ENCODE results near the gene CIB2. TPM values are rescaled to one million over a fixed set of nuclear protein-coding genes. Genes with fewer than 3 reads are reported as not detected.

CIB2 gene
- total and polyA plus RNA-seq, 2 donors (not counting 1 experiment from before 2014, with no cell fraction given) = 0.97 to 3.2 TPM

GRCh38 chr15:78102211-78102610, 29.0 kb downstream of the CIB2 start:
- intact Hi-C loops (cut with micrococcal nuclease) = no loop called here
- peaks cover 0 to 4% of the 10 kb centered on the region in 2 donors for H3K4me1 ChIP-seq (ENCODE audit: control insufficient read depth in 2 of 2, insufficient read depth in 2 of 2, low read length in 2 of 2)

More at GRCh38 chr15:78102211-78102610, 29.0 kb downstream of the CIB2 start:
- Mint-ChIP-seq H3K27me3 (no peaks in the 10 kb centered on the region), H3K27ac (no peak overlapping the region), H3K4me3 (no peak overlapping the region), H3K4me1 (no peaks in the 10 kb centered on the region), H3K9me3 (ENCODE audit: insufficient read depth) (no peaks in the 10 kb centered on the region)
- WGBS (ENCODE audit: insufficient coverage) = no CpG with 5 or more reads among the region's 1 CpG
- Histone ChIP-seq H3K79me2 (ENCODE audit: control insufficient read depth, insufficient read depth, low read length) (no peaks in the 10 kb centered on the region), H3K9me3 (ENCODE audit: control extremely low read depth in 1 of 3, control insufficient read depth in 2 of 3, insufficient read depth in 1 of 3, low read length in 2 of 3) (peaks cover 0 to 3% (median 0%) of the 10 kb centered on the region in 3 donors), H3K36me3 (replicated peaks in 1 of 2; ENCODE audit: control extremely low read depth in 1 of 2, control insufficient read depth in 1 of 2, extremely low read depth in 1 of 2, insufficient read depth in 2 of 2, low read length in 1 of 2) (no peaks in the 10 kb centered on the region), H3K27me3 (replicated peaks in 1 of 4; ENCODE audit: control extremely low read depth in 1 of 4, control insufficient read depth in 3 of 4, insufficient read depth in 4 of 4, low read length in 3 of 4) (no peaks in the 10 kb centered on the region), H3K27ac (ENCODE audit: low read length in 2 of 2) (no peak overlapping the region), H3K4me2 (replicated peaks; ENCODE audit: low read depth, low read length, poor library complexity, severe bottlenecking) (no peak overlapping the region), H3K4me3 (ENCODE audit: control extremely low read depth in 1 of 5, extremely low read depth in 1 of 5, insufficient read depth in 1 of 5, low read depth in 2 of 5, low read length in 4 of 5) (no peak overlapping the region), H2AFZ (ENCODE audit: insufficient read depth, low read depth, low read length, poor library complexity, severe bottlenecking) (no peak overlapping the region), H3K9ac (ENCODE audit: low read length) (no peak overlapping the region), H4K20me1 (ENCODE audit: control insufficient read depth, insufficient read depth, low read length, poor library complexity, severe bottlenecking) (no peaks in the 10 kb centered on the region)
- DNase-seq (no peak), ATAC-seq (ENCODE audit: low read depth) (no peak)
- ChIA-PET CTCF (interaction anchor here (2.5 kb wide), 1 partner anchor 93 kb away, joined by 8 read pairs; no protein-coding TSS in a partner anchor), POLR2A (no interaction called here)
- TF ChIP-seq CTCF (IDR thresholded peaks at IDR 0.05) = no peak
- no peak for TF ChIP-seq EZH2 (IDR thresholded peaks at IDR 0.05; ENCODE audit: borderline replicate concordance, insufficient read depth, low read depth, low read length, poor library complexity, severe bottlenecking)
